HG02970 (cell line): ENCODE results near the gene P4HA2.

Experiments used
- ATAC-seq: cut with Tn5 transposase; IDR thresholded peaks from one replicate; pipeline ENCODE4 v1.9.1; 2021; ENCODE audit warnings: mild to moderate bottlenecking, moderate library complexity, moderate number of reproducible peaks; ENCODE audit not compliant: unreplicated experiment, low FRiP score

The P4HA2 gene

GRCh38 chr5:132253008-132253441, 25.4 kb upstream of the P4HA2 start:
- no peak for ATAC-seq

DNA sequence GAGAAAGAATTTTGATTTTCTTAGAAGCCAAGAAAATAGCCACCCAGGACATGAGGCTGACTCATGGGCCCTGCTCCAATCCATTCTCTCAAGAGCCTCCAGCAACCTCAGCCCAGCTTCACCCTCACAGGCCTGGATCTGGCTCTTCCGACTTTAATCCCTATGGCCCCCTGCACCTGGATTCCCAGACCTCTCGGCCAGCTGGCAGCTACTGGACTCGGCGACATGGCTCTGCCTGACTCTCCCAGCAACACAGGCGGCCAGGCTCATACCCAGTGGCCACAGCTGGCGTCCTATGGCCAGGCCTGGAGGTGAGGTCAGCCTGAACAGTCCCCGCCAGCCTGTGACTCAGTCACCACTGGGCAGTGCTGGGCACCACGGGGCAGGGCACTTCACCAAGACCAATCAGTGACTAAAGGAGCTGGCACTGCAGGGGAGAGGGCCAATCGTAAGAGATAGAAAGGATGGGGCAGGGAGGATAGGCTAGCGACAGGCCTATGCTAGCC, 23.6 kb upstream of the P4HA2 start:
- no peak for ATAC-seq

DNA sequence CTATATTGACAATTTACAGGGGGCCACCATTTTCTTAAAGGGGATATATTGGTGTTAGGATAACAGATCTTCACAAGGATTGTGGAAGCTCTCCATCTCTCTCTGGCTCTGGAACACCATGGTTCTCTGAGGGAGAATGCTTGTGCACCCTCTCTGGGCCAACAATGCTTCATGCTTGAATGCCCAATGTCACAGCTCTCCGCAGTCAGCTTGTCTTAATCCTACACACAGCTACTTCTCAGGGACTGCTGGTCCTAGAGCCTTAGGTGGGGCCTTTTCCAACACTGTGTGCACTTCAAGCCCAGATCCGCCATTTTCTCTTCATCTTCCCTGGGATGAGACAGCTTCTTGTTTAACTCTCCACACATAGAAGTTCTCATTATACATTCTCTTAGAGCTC, 22.9 kb upstream of the P4HA2 start:
- no peak for ATAC-seq

GRCh38 chr5:132246806-132247205, 19.2 kb upstream of the P4HA2 start:
- no peak for ATAC-seq

GRCh38 chr5:132245593-132245992, 17.9 kb upstream of the P4HA2 start:
- ATAC-seq: no peak

GRCh38 chr5:132243366-132243977, 15.8 kb upstream of the P4HA2 start:
- ATAC-seq: no peak

- no peak for ATAC-seq
Measured at GRCh38 chr5:132239776-132240175, 12.1 kb upstream of the P4HA2 start.

GRCh38 chr5:132238901-132239500, 11.3 kb upstream of the P4HA2 start:
- ATAC-seq: no peak

- ATAC-seq: no peak
Measured at GRCh38 chr5:132238169-132238744, 10.6 kb upstream of the P4HA2 start.

DNA sequence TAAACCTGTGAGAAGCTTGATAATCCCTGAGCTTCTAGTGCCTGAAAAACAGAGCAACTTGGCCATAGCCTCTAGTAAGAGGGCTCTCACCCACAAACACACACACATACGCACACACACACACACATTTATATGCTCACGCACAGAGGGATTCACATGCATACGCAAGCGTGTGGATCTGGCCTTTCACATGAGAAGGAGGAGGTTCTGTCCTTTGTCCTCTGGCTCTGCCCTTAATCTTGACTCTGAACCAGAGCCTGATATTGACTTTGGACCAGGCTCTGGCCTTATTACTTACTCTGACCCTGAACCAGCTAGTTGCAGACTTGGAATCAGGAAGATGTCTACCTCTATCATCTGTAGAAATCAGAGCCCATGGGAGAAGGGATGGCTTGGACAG, 10.0 kb upstream of the P4HA2 start:
- no peak for ATAC-seq

GRCh38 chr5:132237141-132237540, 9.5 kb upstream of the P4HA2 start:
- no peak for ATAC-seq

GRCh38 chr5:132235340-132235739, 7.7 kb upstream of the P4HA2 start:
- no peak for ATAC-seq

- no peak for ATAC-seq
Measured at GRCh38 chr5:132234684-132235062, 7.0 kb upstream of the P4HA2 start.

DNA sequence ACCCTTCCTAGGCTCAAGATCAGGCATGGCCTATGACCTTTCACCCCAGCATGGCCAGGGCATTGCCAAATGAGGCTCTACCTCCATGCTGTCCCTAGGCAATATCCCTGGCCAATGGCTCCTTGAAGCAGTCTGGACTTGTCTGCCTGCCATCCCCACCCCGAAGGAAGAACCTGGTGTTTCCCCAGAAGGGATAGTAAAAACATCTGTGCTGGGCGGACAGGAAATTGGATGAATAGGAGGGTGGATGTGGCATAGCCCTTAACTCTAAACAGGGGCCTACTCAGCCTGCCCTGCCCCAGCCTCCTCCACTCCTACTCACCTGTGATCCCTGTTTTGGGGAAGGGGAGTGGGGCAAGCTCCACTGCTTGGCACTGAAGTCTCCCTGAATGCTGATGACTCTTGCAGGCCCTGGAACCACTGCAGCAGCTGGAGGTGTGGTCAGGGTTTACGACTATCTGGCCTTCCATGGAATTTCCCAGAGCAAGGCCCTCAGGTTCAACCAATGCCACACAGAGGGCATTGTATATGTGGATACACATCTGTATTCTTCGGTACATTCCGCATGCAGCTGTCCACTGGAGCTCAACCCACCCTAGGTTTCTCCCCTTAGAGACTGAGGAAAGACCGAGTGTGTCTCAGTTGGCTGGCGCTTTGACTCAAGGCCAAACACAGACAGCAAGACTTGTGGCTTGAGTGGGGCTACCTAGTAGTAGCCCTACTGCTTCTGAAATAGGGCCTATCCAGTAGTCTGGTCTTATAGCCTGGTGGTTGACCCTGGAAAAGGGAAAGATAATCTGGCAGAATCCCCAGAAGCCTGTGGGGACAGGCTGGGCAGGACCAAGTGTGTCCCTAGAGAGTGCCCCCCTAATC, 6.4 kb upstream of the P4HA2 start:
- no peak for ATAC-seq

DNA sequence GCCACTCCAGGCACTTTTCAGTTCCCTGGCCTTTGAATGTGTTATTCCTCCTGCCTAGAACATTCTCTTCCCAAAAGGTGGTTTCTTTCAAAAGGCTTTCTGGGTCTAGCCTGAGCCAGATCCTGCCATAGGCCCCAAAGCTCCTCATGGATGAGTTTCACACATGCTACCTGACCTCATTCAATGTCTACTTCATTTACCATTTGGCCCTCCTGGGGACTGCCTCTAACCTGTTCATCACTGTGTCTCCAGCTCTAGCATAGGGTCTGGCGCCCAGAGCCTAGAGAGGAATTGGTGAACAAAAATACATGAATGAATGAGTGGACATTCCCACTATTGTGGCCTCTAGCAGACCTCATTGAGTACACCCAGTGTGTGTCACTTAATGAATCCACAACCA, 5.4 kb upstream of the P4HA2 start:
- ATAC-seq: no peak

GRCh38 chr5:132232465-132232864, 4.8 kb upstream of the P4HA2 start:
- no peak for ATAC-seq

DNA sequence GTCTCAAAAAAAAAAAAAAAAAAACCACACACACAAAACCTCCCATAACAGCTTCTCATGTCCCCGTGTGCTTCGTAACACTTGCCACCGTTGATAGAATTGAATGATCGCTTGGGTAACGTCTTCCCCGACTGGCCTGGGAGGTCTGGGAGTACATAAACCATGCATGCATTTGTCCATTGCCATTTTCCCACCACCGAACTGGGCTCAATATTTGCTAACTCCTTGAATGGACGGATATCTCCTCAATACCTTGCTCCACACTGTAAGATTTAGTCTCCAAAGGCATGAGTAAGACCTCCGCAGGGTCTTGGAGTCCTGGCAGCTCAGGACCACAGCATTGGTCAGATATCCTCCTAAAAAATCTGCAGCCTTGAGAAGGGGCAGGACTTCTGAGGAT, 3.2 kb upstream of the P4HA2 start:
- ATAC-seq: no peak

GRCh38 chr5:132229236-132229635, 1.6 kb upstream of the P4HA2 start:
- ATAC-seq: no peak

DNA sequence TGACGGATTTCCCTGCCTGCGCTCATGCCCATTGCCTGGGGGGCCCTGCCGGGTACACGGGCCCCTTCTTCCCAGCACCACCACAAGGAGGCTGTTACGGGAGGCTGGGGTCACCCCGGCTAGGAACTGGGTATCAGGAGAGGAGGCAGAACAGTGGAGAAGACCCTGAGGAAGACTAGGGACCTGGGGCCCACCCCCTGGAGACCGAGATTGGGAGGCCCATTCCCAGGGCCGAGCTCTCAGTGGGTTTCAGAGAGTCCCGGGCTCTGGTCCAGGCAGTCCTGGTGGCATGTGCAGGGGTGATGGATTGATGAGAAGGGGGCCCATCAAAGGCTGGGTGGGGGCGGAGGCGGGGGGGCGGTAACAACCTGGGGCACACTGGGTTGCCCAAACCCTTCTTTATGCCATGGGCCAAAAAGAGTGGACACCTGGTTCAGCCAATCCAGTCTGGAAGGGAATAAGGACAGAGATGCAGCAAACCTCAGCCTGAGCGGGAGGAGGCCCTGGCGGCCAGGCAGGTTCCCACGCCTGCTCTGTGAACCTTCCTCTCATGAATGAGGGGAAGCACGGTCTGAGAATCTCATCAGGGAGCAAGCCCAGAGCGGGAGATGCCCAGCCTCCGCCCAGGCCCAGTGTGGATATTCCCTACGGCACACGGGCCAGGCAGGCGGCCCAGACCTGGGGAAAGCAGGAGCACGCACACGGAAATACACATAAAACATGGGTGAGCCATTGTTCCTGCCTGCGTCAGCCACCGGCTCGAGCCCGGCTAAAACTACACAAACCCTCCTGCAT, 785 bp upstream of the P4HA2 start:
- ATAC-seq: no peak

DNA sequence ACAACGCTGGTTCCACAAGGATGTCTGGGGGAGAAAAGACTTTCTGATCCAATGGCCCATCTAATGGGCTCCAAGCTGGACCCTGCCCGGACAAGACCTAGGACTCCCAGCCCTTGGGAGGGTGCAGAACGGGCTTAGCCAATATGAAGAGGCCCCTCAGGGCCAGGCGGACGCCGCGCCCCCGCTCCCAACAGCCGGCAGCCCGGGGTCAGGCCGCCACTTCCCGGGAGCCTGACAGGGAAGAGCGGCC, 493 bp downstream of the P4HA2 start:
- ATAC-seq: no peak
